B cell (primary cell): ENCODE results near the gene TBCD. TPM values are rescaled to one million over a fixed set of nuclear protein-coding genes. Genes with fewer than 3 reads are reported as not detected.

Experiments used
- ATAC-seq: fragments of 200-7000 bp; cut with Tn5 transposase; one replicate; pipeline ENCODE4 v1.10.0; 2021; ENCODE audit warnings: low read depth, mild to moderate bottlenecking, moderate number of reproducible peaks, moderate library complexity
- CTCF ChIA-PET: fragments of 350-600 bp; sonication (Branson Sonifier 250); formaldehyde crosslinking; loops from one replicate; lab custom pipeline; 2021; ENCODE audit warnings: antibody characterized with exemption, inconsistent platforms; lab: Charles Lee
- POLR2A ChIA-PET: fragments of 350-600 bp; sonication (Branson Sonifier 250); formaldehyde crosslinking; loops from one replicate; lab custom pipeline; 2021; ENCODE audit warnings: antibody characterized with exemption; lab: Charles Lee
- DNase-seq: peaks from one replicate; pipeline ENCODE4 v3.0.0; 2013
- H2AFZ ChIP-seq: 2 replicates; pipeline ENCODE4 v1.6.1; 2012; ENCODE audit warnings: mild to moderate bottlenecking, low read depth, low read length; ENCODE audit not compliant: insufficient read depth, poor library complexity, severe bottlenecking
- H3K27ac ChIP-seq, 2 donors: 1 replicate in 1 of 2; 2 replicates in 1 of 2; pipeline ENCODE4 v1.5.1; 2012 to 2013; ENCODE audit warnings: low read length in 2 of 2, mild to moderate bottlenecking in 2 of 2, moderate library complexity in 1 of 2
- H3K27me3 ChIP-seq, 4 experiments: fragments of 200-600 bp in 1 of 4; sonication (generic) in 1 of 4; replicated peaks in 1 of 4; 1 replicate in 2 of 4; 2 replicates in 2 of 4; pipeline versions ENCODE4 v1.6.1 to v1.7.0; 2013 to 2016; ENCODE audit warnings: low read length in 3 of 4, mild to moderate bottlenecking in 2 of 4, mixed read lengths in 1 of 4, moderate library complexity in 1 of 4; ENCODE audit not compliant: insufficient read depth in 4 of 4, control insufficient read depth in 3 of 4; ENCODE audit errors: control extremely low read depth in 1 of 4
- H3K36me3 ChIP-seq, 2 experiments: replicated peaks in 1 of 2; 1 replicate in 1 of 2; 2 replicates in 1 of 2; pipeline versions ENCODE4 v1.6.1 to v1.7.1; 2013; ENCODE audit warnings: low read length in 1 of 2; ENCODE audit not compliant: insufficient read depth in 2 of 2, control insufficient read depth in 1 of 2; ENCODE audit errors: control extremely low read depth in 1 of 2, extremely low read depth in 1 of 2
- H3K4me1 ChIP-seq, 2 donors: fragments of 200-600 bp in 1 of 2; sonication (generic) in 1 of 2; 1 replicate in 1 of 2; 2 replicates in 1 of 2; pipeline versions ENCODE4 v1.5.1 to v1.6.1; 2013 to 2017; ENCODE audit warnings: low read length in 2 of 2; ENCODE audit not compliant: control insufficient read depth in 2 of 2, insufficient read depth in 2 of 2
- H3K4me2 ChIP-seq: replicated peaks from 2 replicates; pipeline ENCODE3; 2012; ENCODE audit warnings: mild to moderate bottlenecking, low read depth, low read length; ENCODE audit not compliant: poor library complexity, severe bottlenecking
- H3K4me3 ChIP-seq, 5 experiments: fragments of 200-600 bp in 1 of 5; sonication (generic) in 1 of 5; 1 replicate in 3 of 5; 2 replicates in 2 of 5; pipeline versions ENCODE4 v1.5.1 to v1.7.0; 2011 to 2016; ENCODE audit warnings: low read length in 4 of 5, mild to moderate bottlenecking in 4 of 5, low read depth in 2 of 5, control low read depth in 1 of 5, moderate library complexity in 1 of 5; ENCODE audit not compliant: insufficient read depth in 1 of 5; ENCODE audit errors: control extremely low read depth in 1 of 5, extremely low read depth in 1 of 5
- H3K79me2 ChIP-seq: fragments of 200-600 bp; sonication (generic); one replicate; pipeline ENCODE4 v1.6.0; 2016; ENCODE audit warnings: low read length; ENCODE audit not compliant: control insufficient read depth, insufficient read depth
- H3K9ac ChIP-seq: fragments of 200-600 bp; sonication (generic); 2 replicates; pipeline ENCODE4 v1.6.1; 2017; ENCODE audit warnings: mild to moderate bottlenecking, low read length, moderate library complexity
- H3K9me3 ChIP-seq, 3 donors: one replicate each; pipeline versions ENCODE4 v1.6.1 to v1.7.1; 2013; ENCODE audit warnings: low read length in 2 of 3; ENCODE audit not compliant: control insufficient read depth in 2 of 3, insufficient read depth in 1 of 3; ENCODE audit errors: control extremely low read depth in 1 of 3
- H4K20me1 ChIP-seq: 2 replicates; pipeline ENCODE4 v1.6.0; 2012; ENCODE audit warnings: mild to moderate bottlenecking, low read length; ENCODE audit not compliant: insufficient read depth, control insufficient read depth, poor library complexity, severe bottlenecking
- H3K27ac Mint-ChIP-seq: one replicate; pipeline ENCODE4 v1.8.0; 2021; ENCODE audit warnings: mixed read lengths
- H3K27me3 Mint-ChIP-seq: one replicate; pipeline ENCODE4 v1.8.0; 2021; ENCODE audit warnings: mixed read lengths
- H3K4me1 Mint-ChIP-seq: one replicate; pipeline ENCODE4 v1.8.0; 2021; ENCODE audit warnings: mixed read lengths
- H3K4me3 Mint-ChIP-seq: one replicate; pipeline ENCODE4 v1.8.0; 2021; ENCODE audit warnings: mixed read lengths
- H3K9me3 Mint-ChIP-seq: one replicate; pipeline ENCODE4 v1.8.0; 2022; ENCODE audit warnings: mixed read lengths; ENCODE audit not compliant: insufficient read depth
- CTCF ChIP-seq: fragments of 200-600 bp; IDR thresholded peaks from one replicate; pipeline ENCODE4 v1.8.0; 2022; ENCODE audit warnings: antibody characterized with exemption, mild to moderate bottlenecking
- EZH2 ChIP-seq: IDR thresholded peaks from 2 replicates; pipeline ENCODE4 v1.6.1; 2012; ENCODE audit warnings: borderline replicate concordance, low read depth, mild to moderate bottlenecking, moderate library complexity, low read length; ENCODE audit not compliant: insufficient read depth, poor library complexity, severe bottlenecking
- WGBS: methylation state at CpG from one replicate; pipeline ENCODE4 v1.1.5; 2013; ENCODE audit warnings: missing lambda C conversion rate; ENCODE audit not compliant: insufficient coverage; 5-methylcytosine and 5-hydroxymethylcytosine counted together
- intact Hi-C: fragments of 100-400 bp; cut with micrococcal nuclease; formaldehyde crosslinking; loops from one replicate; pipeline ENCODE4 v1.10.0; 2022
- polyA plus RNA-seq: library from polyadenylated mRNA; depleted of rRNA; stranded (reverse); fragments of >200 nt; gene quantifications from 2 replicates; pipeline ENCODE4 v1.2.3, GENCODE V29; 2012
- total RNA-seq, 2 donors: library from RNA; stranded (reverse); fragments of 120-200 nt in 1 of 2; gene quantifications; 1 replicate in 1 of 2; 2 replicates in 1 of 2; pipeline versions ENCODE4 v1.2.3 to v1.2.4, GENCODE V29; 2013 to 2022

The TBCD gene
- total and polyA plus RNA-seq, 2 donors (not counting 1 experiment from before 2014, with no cell fraction given) = 60.8 to 101 TPM

GRCh38 chr17:82872591-82873520 lies 121.0 kb downstream of the TBCD start:
- ChIA-PET CTCF (interaction anchor here (0.8 to 4.1 kb wide), 9 partner anchors 9 to 92 kb away, joined by 3 to 43 read pairs (median 8); no protein-coding TSS in a partner anchor), POLR2A (interaction anchor here (0.6 to 3.2 kb wide), 7 partner anchors 9 to 92 kb away, joined by 3 to 22 read pairs (median 5); no protein-coding TSS in a partner anchor)
- peaks cover 4% of the 10 kb centered on the region for H3K27me3 Mint-ChIP-seq
- Histone ChIP-seq H3K27me3 (peaks cover 0 to 23% (median 0%) of the 10 kb centered on the region in 4 experiments), H4K20me1 (peaks cover 43% of the 10 kb centered on the region), H3K27ac (peak overlapping the region in 1 of 2 donors; percentile 38), H2AFZ (no peak overlapping the region), H3K9ac (no peak overlapping the region), H3K4me2 (peak overlapping the region; percentile 73), H3K4me1 (peaks cover 42 to 47% of the 10 kb centered on the region in 2 donors), H3K36me3 (peaks cover 0 to 7% of the 10 kb centered on the region in 2 experiments), H3K9me3 (peaks cover 0 to 14% (median 0%) of the 10 kb centered on the region in 3 donors), H3K4me3 (no peak overlapping the region), H3K79me2 (peaks cover 37% of the 10 kb centered on the region)
- no peaks in the 10 kb centered on the region for H3K9me3 Mint-ChIP-seq
- intact Hi-C loops = no loop called here
- no peak for TF ChIP-seq EZH2
- 41% methylated on average over 23 of the region's 33 CpGs for WGBS
- peak; percentile 34 for ATAC-seq
- peak; percentile 87 for DNase-seq
- peak overlapping the region; percentile 82 for H3K4me3 Mint-ChIP-seq
- peak overlapping the region; percentile 95 for H3K27ac Mint-ChIP-seq
- H3K4me1 Mint-ChIP-seq = peaks cover 46% of the 10 kb centered on the region

- no peak for ATAC-seq
- Histone ChIP-seq H3K27me3 (peaks cover 0 to 21% (median 0%) of the 10 kb centered on the region in 4 experiments), H3K4me3 (no peak overlapping the region), H2AFZ (no peak overlapping the region), H3K36me3 (peaks cover 0 to 7% of the 10 kb centered on the region in 2 experiments), H3K27ac (no peak overlapping the region), H3K4me2 (peak overlapping the region; percentile 73), H3K9me3 (peaks cover 0 to 14% (median 0%) of the 10 kb centered on the region in 3 donors), H3K4me1 (peaks cover 42 to 47% of the 10 kb centered on the region in 2 donors), H4K20me1 (peaks cover 37% of the 10 kb centered on the region), H3K9ac (no peak overlapping the region), H3K79me2 (peaks cover 36% of the 10 kb centered on the region)
- TF ChIP-seq EZH2 = no peak
- TF ChIP-seq CTCF = no peak
- intact Hi-C loops = no loop called here
- ChIA-PET POLR2A (interaction anchor here (1.0 to 3.2 kb wide), 5 partner anchors 10 to 54 kb away, joined by 3 to 22 read pairs (median 10); no protein-coding TSS in a partner anchor), CTCF (interaction anchor here (0.8 to 4.1 kb wide), 5 partner anchors 12 to 93 kb away, joined by 3 to 43 read pairs (median 5); no protein-coding TSS in a partner anchor)
- Mint-ChIP-seq H3K27me3 (peaks cover 3% of the 10 kb centered on the region), H3K4me3 (peak overlapping the region; percentile 52), H3K27ac (peak overlapping the region; percentile 76), H3K4me1 (peaks cover 46% of the 10 kb centered on the region), H3K9me3 (no peaks in the 10 kb centered on the region)
- no peak for DNase-seq
- WGBS = 99% methylated on average over 19 of the region's 19 CpGs
These were observed 121.7 kb downstream of the TBCD start for GRCh38 chr17:82873521-82873920.
